K562 (cell line): ENCODE measurements around the gene ESPN. TPM values are rescaled to one million over a fixed set of nuclear protein-coding genes. Genes with fewer than 3 reads are reported as not detected.

Experiments
- BACH1 ChIP-seq: fragments of 200-800 bp; sonication (Bioruptor generic); IDR thresholded peaks from 2 replicates; pipeline ENCODE4 v1.6.1; 2016; ENCODE audit warnings: missing genetic modification characterization, missing compliant biosample characterization
- BRCA1 ChIP-seq, 2 experiments: fragments of 450-650 bp in 1 of 2; sonication (generic) in 1 of 2; formaldehyde crosslinking in 1 of 2; IDR thresholded peaks; 2 replicates each; pipeline versions ENCODE4 v1.5.0 to v1.6.1; 2017 to 2020; ENCODE audit warnings: mild to moderate bottlenecking in 1 of 2, missing genetic modification reagents in 1 of 2
- CBX8 ChIP-seq: fragments of 200-600 bp; sonication (generic); IDR thresholded peaks from 2 replicates; pipeline ENCODE4 v1.6.1; 2012; ENCODE audit warnings: borderline replicate concordance, mixed run types, low read depth, mild to moderate bottlenecking, moderate library complexity, mixed read lengths, low read length, control low read depth, inconsistent platforms; ENCODE audit not compliant: poor library complexity, severe bottlenecking; ENCODE audit errors: extremely low read depth
- CREM ChIP-seq: IDR thresholded peaks from 2 replicates; pipeline ENCODE4 v1.6.1; 2014; ENCODE audit warnings: antibody characterized with exemption, low read depth
- DNMT1 ChIP-seq: fragments of 450-650 bp; IDR thresholded peaks from 2 replicates; pipeline ENCODE4 v1.6.1; 2016; ENCODE audit warnings: antibody characterized with exemption, mild to moderate bottlenecking
- ETV1 ChIP-seq: fragments of 450-650 bp; conservative IDR thresholded peaks from 2 replicates; pipeline ENCODE4 v1.6.1; 2016; ENCODE audit warnings: missing genetic modification characterization, control low read depth, low read depth, missing compliant biosample characterization
- HDGF ChIP-seq: fragments of 450-650 bp; IDR thresholded peaks from 2 replicates; pipeline ENCODE4 v1.6.1; 2016
- ILK ChIP-seq: fragments of 450-650 bp; IDR thresholded peaks from 2 replicates; pipeline ENCODE4 v1.6.1; 2016; ENCODE audit warnings: missing genetic modification characterization, low read depth, mild to moderate bottlenecking, missing compliant biosample characterization, moderate library complexity, borderline replicate concordance
- KLF16 ChIP-seq: IDR thresholded peaks from 2 replicates; pipeline ENCODE4 v1.6.1; 2016; ENCODE audit warnings: antibody characterized with exemption
- NONO ChIP-seq, 2 experiments: fragments of 200-400 bp in 1 of 2; fragments of 450-650 bp in 1 of 2; formaldehyde crosslinking in 1 of 2; IDR thresholded peaks; 2 replicates each; pipeline ENCODE4 v1.6.1; 2017; ENCODE audit warnings: low read depth in 2 of 2, mild to moderate bottlenecking in 2 of 2, moderate library complexity in 2 of 2, low read length in 1 of 2
- SAFB ChIP-seq: fragments of 200-400 bp; formaldehyde crosslinking; IDR thresholded peaks from 2 replicates; pipeline ENCODE4 v1.6.1; 2017; ENCODE audit warnings: low read depth, low read length, borderline replicate concordance
- SMC3 ChIP-seq: conservative IDR thresholded peaks from 2 replicates; pipeline ENCODE4 v1.6.1; 2011; ENCODE audit warnings: low read depth, low read length, improper control_type of control experiment; ENCODE audit not compliant: insufficient read depth
- SRF ChIP-seq, 2 experiments: fragments of 250-450, 450-650 bp in 1 of 2; sonication (Bioruptor Pico) in 1 of 2; sonication (generic) in 1 of 2; formaldehyde crosslinking; IDR thresholded peaks; 2 replicates each; pipeline versions ENCODE4 v1.5.0 to v1.5.1; 2020 to 2022; ENCODE audit warnings: mild to moderate bottlenecking in 1 of 2, missing genetic modification reagents in 1 of 2
- STAG1 ChIP-seq: sonication (generic); formaldehyde crosslinking; IDR thresholded peaks from 2 replicates; pipeline ENCODE4 v1.5.0; 2020; ENCODE audit warnings: missing genetic modification reagents, borderline replicate concordance
- ZBED1 ChIP-seq: IDR thresholded peaks from 2 replicates; pipeline ENCODE4 v1.6.1; 2014
- ZKSCAN8 ChIP-seq: fragments of 200-800 bp; sonication (Bioruptor generic); IDR thresholded peaks from 2 replicates; pipeline ENCODE4 v1.6.1; 2016; ENCODE audit warnings: missing genetic modification characterization, missing compliant biosample characterization
- polyA plus RNA-seq, 8 experiments: library from polyadenylated mRNA; depleted of rRNA in 4 of 8; stranded (reverse) in 5 of 8; unstranded in 3 of 8; fragments of >200 nt; fragmentation: Nextera tagmentation in 2 of 8; fragmentation: Illumina TruSeq in 1 of 8; extraction: Ambion mirVana in 2 of 8; extraction: Trizol in 1 of 8; gene quantifications; 2 replicates each; pipeline versions ENCODE4 v1.2.1 to v1.2.3, GENCODE V29; 2011 to 2014; ENCODE audit warnings: inconsistent platforms in 1 of 8, missing spikeins in 1 of 8
- total RNA-seq, 7 experiments: library from RNA; depleted of rRNA in 6 of 7; stranded (reverse); fragments of >200 nt in 6 of 7; fragmentation: Illumina TruSeq in 2 of 7; extraction: Trizol in 2 of 7; gene quantifications; 2 replicates each; pipeline versions ENCODE4 v1.2.1 to v1.2.3, GENCODE V29; 2011 to 2021; ENCODE audit warnings: low replicate concordance in 1 of 7
- TF ChIP-seq, protein P1 (sequence below): sonication (generic); formaldehyde crosslinking; IDR thresholded peaks from 2 replicates; pipeline ENCODE4 v1.9.0; 2022; ENCODE audit warnings: mild to moderate bottlenecking, missing genetic modification reagents
- TF ChIP-seq, protein P2 (sequence below): IDR thresholded peaks from 2 replicates; pipeline ENCODE4 v1.6.1; 2011; ENCODE audit warnings: borderline replicate concordance, low read depth, mild to moderate bottlenecking, moderate library complexity, low read length; ENCODE audit not compliant: insufficient read depth, poor library complexity, severe bottlenecking
- TF ChIP-seq, protein P3 (sequence below): sonication (generic); formaldehyde crosslinking; IDR thresholded peaks from 2 replicates; pipeline ENCODE4 v1.8.0; 2022; ENCODE audit warnings: mild to moderate bottlenecking, missing genetic modification reagents
- TF ChIP-seq, protein P4 (sequence below): fragments of 200-800 bp; sonication (Bioruptor generic); IDR thresholded peaks from 2 replicates; pipeline ENCODE4 v1.6.1; 2017; ENCODE audit warnings: missing genetic modification characterization, missing compliant biosample characterization
- TF ChIP-seq, protein P5 (sequence below): fragments of 250-450 bp; sonication (Bioruptor Pico); IDR thresholded peaks from 2 replicates; pipeline ENCODE4 v1.5.1; 2021; ENCODE audit warnings: mild to moderate bottlenecking

The ESPN gene
- total and polyA plus RNA-seq, 9 of the 15 experiments (the other 6 are each of a cell fraction or from before 2014, with no cell fraction given) = 0.07 to 1.2 (median 0.45) TPM; not detected in 3

DNA sequence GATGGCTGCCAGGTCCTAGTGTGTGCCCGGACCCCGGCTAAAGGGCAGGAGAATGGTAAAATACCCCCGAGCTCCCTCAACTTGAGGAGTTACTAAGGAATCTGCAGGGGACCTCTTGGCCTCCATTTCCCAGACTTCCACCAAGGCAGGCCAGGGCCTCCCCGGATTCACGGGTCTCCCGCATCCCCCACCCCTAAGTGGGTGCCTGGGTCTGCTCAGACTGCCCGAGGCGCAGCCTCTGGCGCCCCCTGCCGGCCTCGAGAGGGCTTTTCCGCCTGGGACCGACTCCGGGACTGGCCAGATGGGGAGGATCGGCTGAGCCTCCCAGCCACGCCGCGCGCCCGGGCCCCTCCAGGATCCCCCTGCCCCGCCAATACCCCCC, 65.2 kb downstream of the ESPN start (continued):
- TF ChIP-seq STAG1 (CRISPR knock-in tag) (peak; percentile 73), ETV1 (no peak), CREM (0 out of 2 replicates have a peak, but pooled peaks have one; percentile 20), HDGF (no peak), SAFB (0 out of 2 replicates have a peak, but pooled peaks have one; percentile 11), BACH1 (tag) (no peak), BRCA1 (IDR thresholded peaks at IDR 0.05) (no peak), BRCA1 (CRISPR knock-in tag; IDR thresholded peaks at IDR 0.05) (0 out of 2 replicates have a peak, but pooled peaks have one; percentile 22), ZBED1 (no peak), CBX8 (no peak), DNMT1 (no peak), KLF16 (peak; percentile 58; the same call in 1 of the 2 replicates), SMC3 (peak; percentile 53), ZKSCAN8 (CRISPR knock-in tag) (no peak), SRF (CRISPR knock-in tag; IDR thresholded peaks at IDR 0.05) (0 out of 4 replicates have a peak, but pooled peaks of 1 of the 2 experiments have one; percentile 5), ILK (no peak), NONO (IDR thresholded peaks at IDR 0.05; ENCODE audit: low read depth in 2 of 2, low read length in 1 of 2) (no peak)
- TF ChIP-seq, protein P1, sequence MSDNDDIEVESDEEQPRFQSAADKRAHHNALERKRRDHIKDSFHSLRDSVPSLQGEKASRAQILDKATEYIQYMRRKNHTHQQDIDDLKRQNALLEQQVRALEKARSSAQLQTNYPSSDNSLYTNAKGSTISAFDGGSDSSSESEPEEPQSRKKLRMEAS (CRISPR knock-in tag) = peak; percentile 37; the same call in 1 of the 2 replicates
- TF ChIP-seq, protein P2, sequence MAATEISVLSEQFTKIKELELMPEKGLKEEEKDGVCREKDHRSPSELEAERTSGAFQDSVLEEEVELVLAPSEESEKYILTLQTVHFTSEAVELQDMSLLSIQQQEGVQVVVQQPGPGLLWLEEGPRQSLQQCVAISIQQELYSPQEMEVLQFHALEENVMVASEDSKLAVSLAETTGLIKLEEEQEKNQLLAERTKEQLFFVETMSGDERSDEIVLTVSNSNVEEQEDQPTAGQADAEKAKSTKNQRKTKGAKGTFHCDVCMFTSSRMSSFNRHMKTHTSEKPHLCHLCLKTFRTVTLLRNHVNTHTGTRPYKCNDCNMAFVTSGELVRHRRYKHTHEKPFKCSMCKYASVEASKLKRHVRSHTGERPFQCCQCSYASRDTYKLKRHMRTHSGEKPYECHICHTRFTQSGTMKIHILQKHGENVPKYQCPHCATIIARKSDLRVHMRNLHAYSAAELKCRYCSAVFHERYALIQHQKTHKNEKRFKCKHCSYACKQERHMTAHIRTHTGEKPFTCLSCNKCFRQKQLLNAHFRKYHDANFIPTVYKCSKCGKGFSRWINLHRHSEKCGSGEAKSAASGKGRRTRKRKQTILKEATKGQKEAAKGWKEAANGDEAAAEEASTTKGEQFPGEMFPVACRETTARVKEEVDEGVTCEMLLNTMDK = peak; percentile 92
- TF ChIP-seq, protein P3, sequence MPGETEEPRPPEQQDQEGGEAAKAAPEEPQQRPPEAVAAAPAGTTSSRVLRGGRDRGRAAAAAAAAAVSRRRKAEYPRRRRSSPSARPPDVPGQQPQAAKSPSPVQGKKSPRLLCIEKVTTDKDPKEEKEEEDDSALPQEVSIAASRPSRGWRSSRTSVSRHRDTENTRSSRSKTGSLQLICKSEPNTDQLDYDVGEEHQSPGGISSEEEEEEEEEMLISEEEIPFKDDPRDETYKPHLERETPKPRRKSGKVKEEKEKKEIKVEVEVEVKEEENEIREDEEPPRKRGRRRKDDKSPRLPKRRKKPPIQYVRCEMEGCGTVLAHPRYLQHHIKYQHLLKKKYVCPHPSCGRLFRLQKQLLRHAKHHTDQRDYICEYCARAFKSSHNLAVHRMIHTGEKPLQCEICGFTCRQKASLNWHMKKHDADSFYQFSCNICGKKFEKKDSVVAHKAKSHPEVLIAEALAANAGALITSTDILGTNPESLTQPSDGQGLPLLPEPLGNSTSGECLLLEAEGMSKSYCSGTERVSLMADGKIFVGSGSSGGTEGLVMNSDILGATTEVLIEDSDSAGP = peak; percentile 61; the same call in 1 of the 2 replicates
- TF ChIP-seq, protein P4, sequence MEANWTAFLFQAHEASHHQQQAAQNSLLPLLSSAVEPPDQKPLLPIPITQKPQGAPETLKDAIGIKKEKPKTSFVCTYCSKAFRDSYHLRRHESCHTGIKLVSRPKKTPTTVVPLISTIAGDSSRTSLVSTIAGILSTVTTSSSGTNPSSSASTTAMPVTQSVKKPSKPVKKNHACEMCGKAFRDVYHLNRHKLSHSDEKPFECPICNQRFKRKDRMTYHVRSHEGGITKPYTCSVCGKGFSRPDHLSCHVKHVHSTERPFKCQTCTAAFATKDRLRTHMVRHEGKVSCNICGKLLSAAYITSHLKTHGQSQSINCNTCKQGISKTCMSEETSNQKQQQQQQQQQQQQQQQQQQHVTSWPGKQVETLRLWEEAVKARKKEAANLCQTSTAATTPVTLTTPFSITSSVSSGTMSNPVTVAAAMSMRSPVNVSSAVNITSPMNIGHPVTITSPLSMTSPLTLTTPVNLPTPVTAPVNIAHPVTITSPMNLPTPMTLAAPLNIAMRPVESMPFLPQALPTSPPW (CRISPR knock-in tag) = 0 out of 2 replicates have a peak, but pooled peaks have one; percentile 19
- TF ChIP-seq, protein P5, sequence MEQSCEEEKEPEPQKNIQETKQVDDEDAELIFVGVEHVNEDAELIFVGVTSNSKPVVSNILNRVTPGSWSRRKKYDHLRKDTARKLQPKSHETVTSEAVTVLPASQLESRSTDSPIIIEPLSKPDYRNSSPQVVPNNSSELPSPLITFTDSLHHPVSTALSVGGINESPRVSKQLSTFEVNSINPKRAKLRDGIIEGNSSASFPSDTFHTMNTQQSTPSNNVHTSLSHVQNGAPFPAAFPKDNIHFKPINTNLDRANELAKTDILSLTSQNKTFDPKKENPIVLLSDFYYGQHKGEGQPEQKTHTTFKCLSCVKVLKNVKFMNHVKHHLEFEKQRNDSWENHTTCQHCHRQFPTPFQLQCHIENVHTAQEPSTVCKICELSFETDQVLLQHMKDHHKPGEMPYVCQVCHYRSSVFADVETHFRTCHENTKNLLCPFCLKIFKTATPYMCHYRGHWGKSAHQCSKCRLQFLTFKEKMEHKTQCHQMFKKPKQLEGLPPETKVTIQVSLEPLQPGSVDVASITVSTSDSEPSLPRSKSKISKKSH (CRISPR knock-in tag) = no peak
